WERI-Rb-1 (cell line): ENCODE results near the gene KDM5C.

Experiments used
- DNase-seq: peaks from one replicate; pipeline ENCODE4 v3.0.0-alpha.2; 2020
- H3K27ac ChIP-seq: fragments of 250-450 bp; sonication (Bioruptor Pico); 2 replicates; pipeline ENCODE4 v1.5.1; 2020; ENCODE audit warnings: mild to moderate bottlenecking, moderate library complexity
- H3K27me3 ChIP-seq: fragments of 250-450 bp; sonication (Bioruptor Pico); 2 replicates; pipeline ENCODE4 v1.5.1; 2021; ENCODE audit warnings: mild to moderate bottlenecking, low read depth, moderate library complexity; ENCODE audit not compliant: insufficient read depth, severe bottlenecking
- H3K36me3 ChIP-seq: fragments of 250-450 bp; sonication (Bioruptor Pico); 2 replicates; pipeline ENCODE4 v1.5.1; 2020; ENCODE audit warnings: mild to moderate bottlenecking, moderate library complexity
- H3K4me3 ChIP-seq: 2 replicates; pipeline ENCODE4 v1.5.1; 2011; ENCODE audit warnings: low read depth, mild to moderate bottlenecking, control low read depth, low read length
- H3K9me3 ChIP-seq: fragments of 250-450 bp; sonication (Bioruptor Pico); 2 replicates; pipeline ENCODE4 v1.5.1; 2021; ENCODE audit warnings: mild to moderate bottlenecking, moderate library complexity; ENCODE audit not compliant: severe bottlenecking
- CTCF ChIP-seq: IDR thresholded peaks from 2 replicates; pipeline ENCODE4 v1.5.1; 2011; ENCODE audit warnings: low read depth, mild to moderate bottlenecking, control low read depth, inconsistent platforms, low read length

KDM5C gene

GRCh38 chrX:53237056-53237455, 12.0 kb upstream of the KDM5C start:
- peak; percentile 62 for DNase-seq
- Histone ChIP-seq H3K27me3 (peaks cover 10% of the 10 kb centered on the region), H3K27ac (peak overlapping the region; percentile 47), H3K4me3 (peak overlapping the region; percentile 18), H3K36me3 (no peaks in the 10 kb centered on the region), H3K9me3 (no peaks in the 10 kb centered on the region)
- no peak for TF ChIP-seq CTCF

GRCh38 chrX:53236025-53236679, 11.1 kb upstream of the KDM5C start:
- Histone ChIP-seq H3K9me3 (no peaks in the 10 kb centered on the region), H3K27ac (no peak overlapping the region), H3K4me3 (no peak overlapping the region), H3K36me3 (no peaks in the 10 kb centered on the region), H3K27me3 (peaks cover 17% of the 10 kb centered on the region)
- DNase-seq, result no peak
- TF ChIP-seq CTCF, result no peak

GRCh38 chrX:53235566-53235965, 10.6 kb upstream of the KDM5C start:
- no peak for DNase-seq
- no peaks in the 10 kb centered on the region for H3K9me3 ChIP-seq
- H3K27ac ChIP-seq, result no peak overlapping the region
- no peak for TF ChIP-seq CTCF
- H3K36me3 ChIP-seq, result no peaks in the 10 kb centered on the region
- H3K27me3 ChIP-seq, result peaks cover 17% of the 10 kb centered on the region
- H3K4me3 ChIP-seq, result no peak overlapping the region

GRCh38 chrX:53234484-53234883, 9.5 kb upstream of the KDM5C start:
- Histone ChIP-seq H3K27ac (no peak overlapping the region), H3K9me3 (no peaks in the 10 kb centered on the region), H3K4me3 (no peak overlapping the region), H3K36me3 (no peaks in the 10 kb centered on the region), H3K27me3 (peaks cover 22% of the 10 kb centered on the region)
- no peak for TF ChIP-seq CTCF
- DNase-seq, result no peak

GRCh38 chrX:53233536-53233935, 8.5 kb upstream of the KDM5C start:
- Histone ChIP-seq H3K4me3 (no peak overlapping the region), H3K27ac (no peak overlapping the region), H3K36me3 (no peaks in the 10 kb centered on the region), H3K27me3 (peaks cover 22% of the 10 kb centered on the region), H3K9me3 (no peaks in the 10 kb centered on the region)
- no peak for DNase-seq
- no peak for TF ChIP-seq CTCF

DNA sequence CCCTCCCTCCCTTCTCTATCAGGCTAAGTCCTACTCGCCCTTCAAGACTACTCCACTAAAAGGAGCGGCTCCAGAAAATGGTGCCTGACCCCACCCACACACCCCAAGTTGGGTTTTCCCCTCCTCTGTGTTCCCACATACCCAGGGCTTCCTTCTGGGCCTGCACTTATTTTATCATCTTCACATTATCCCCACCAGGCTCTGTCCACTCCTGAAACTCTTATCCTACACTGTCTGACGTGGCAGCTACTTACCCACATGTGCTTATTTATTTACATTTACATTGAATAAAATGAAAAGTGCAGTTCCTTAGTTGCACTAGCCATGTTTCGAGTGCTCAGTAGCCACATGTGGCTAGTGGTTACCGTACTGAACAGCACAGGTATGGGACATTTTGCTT, 5.1 kb upstream of the KDM5C start:
- TF ChIP-seq CTCF, result no peak
- DNase-seq, result no peak
- Histone ChIP-seq H3K36me3 (no peaks in the 10 kb centered on the region), H3K27me3 (peaks cover 18% of the 10 kb centered on the region), H3K9me3 (no peaks in the 10 kb centered on the region), H3K27ac (no peak overlapping the region), H3K4me3 (no peak overlapping the region)
